NCI-H2227 (cell line): ENCODE data around the gene SCN10A.

Experiments
- DNase-seq: peaks from one replicate; lab custom pipeline; 2025; ENCODE audit not compliant: unreplicated experiment; lab: John Stamatoyannopoulos, UW

The SCN10A gene

DNA sequence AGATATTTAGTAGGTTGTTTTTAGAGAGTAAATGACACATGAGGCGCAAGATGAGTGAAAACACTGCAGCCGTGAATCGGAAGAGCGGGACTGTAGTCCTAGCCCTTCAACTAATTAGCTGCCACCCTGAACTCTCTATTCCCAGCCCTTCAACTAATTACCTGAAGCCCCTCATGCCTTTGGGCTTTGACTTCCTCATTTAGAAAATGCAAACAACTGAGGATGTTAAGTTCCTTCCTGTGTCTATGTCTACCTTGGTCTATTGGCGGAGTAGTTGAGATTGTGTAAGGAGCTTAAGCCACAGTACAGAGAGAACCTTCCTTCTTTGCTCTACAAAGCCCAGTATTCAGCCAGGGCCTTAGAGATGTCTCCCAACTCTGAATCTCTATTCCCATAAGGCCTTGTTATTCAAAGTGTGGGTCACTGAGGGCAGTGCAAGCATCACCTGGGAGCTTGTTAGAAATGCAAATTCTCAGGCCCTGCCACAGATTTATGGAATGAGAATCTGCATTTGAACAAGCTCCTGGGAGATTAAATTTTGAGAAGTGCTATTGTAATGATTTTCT, 94.7 kb downstream of the SCN10A start:
- no peak for DNase-seq

DNA sequence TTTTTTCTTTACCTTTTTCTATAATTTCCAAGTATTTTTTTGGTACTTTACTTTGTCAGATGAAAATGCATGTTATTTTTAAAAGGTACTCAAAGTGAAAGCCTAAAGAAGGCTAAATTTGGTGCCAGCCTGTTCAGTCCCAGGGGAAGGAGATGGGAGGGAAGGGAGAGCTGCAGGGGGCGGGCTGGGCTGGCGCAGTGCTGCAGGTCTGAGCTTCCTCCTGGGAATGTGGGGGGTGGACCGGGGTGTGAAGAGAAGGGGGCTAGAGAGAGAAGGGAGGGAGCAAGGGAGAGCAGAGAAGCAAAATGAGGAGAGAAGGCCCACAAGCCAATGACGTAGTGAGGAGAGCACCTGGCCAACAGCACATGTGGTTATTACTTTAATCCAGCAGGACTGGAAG, 95.6 kb downstream of the SCN10A start:
- no peak for DNase-seq

DNA sequence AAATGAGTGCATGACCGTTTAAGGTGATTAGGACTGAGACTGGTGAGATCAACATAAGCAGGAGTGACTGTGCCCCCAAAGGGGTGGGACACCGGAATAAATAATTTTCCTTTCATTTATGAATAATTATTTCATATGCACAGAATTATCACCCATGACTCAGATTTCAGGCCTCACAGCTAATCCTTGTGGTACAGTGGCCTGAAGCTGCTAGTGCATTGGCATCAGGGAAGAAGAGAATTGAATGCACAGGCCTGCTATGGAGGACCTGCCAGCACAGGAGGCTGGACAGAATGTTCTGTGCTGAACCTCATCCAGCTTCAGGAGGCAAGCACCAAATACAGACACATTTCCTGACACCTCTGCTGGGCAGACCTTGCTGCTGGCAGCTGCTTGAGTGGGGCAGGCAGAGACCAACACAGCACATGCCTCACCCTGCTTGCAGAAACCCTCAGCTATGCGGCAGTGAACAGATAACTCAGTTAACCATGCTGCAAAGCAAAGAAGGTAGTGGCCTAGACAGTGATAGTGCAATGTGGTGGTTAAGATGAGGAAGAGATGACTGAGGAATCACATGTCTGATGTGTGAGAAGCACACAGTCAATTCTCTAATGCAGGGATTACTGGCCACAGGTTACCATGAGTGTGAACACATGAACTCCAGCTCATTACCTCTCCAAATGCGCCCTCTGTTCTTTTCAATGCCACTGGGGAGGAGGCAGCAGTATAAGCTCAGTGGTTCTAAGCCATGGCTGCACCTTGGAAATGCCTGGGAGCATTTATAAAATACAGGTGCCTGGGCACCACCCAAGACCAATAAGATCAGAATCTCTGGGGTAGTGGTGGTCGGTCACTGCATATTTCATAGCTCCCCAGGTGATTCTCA, 98.4 kb downstream of the SCN10A start:
- DNase-seq, result no peak

DNA sequence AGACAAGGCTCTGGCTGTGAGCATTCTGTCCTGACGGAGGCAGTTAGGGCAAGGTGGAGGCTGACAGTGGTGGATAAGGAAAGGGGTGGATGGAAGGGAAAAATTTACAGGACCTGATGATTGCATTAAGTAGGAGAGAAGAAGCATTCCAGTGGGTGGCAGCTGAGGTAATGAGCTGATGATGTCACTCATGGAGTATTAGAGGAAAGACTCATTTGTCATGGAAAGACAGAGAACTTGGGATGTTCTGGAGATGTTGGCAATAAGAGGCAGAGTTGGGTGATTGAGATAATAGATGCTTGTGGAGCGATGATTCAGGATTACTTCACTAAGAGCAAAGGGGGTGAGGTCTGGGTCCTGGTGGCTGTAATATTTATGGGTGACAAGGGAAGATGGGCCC, 102.9 kb downstream of the SCN10A start:
- no peak for DNase-seq

DNA sequence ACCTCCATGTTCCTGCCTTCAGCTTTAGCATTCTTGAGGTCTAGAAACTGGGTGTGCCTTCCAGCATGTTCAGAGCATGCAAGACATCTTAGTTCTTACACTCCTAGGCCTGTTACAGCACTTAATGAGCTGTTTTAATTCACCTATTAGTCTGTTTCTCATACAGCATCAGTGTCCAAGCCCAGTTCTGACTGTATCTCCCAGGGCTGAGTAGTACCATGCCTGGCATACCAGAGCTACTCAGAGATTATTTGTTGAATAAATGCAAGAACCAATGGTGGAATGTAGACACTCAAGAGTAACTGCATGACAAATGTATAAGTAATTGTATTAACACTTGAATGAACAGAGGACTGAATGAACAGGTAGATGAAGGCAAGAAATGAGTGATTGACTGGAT, 104.7 kb downstream of the SCN10A start:
- no peak for DNase-seq

DNA sequence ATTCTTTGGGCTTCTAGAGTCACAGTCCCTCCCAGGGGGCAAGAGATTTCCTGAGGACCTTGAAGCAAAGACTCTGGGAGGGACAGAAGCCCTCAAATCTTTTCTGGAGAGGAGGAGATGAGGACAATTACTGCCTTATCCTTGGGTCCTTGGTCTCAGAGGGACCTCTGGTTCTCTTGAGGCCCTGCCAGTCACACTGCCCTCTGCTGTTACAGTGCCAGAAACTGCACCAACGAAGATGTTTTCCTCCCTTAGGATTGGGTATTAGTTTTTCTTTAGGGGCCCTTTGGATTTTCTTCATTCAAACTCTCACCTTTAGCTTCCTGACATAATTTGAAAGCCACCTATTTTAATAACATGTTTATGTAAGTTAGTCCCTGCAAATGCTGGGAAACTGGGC, 108.3 kb downstream of the SCN10A start:
- DNase-seq, result no peak

DNA sequence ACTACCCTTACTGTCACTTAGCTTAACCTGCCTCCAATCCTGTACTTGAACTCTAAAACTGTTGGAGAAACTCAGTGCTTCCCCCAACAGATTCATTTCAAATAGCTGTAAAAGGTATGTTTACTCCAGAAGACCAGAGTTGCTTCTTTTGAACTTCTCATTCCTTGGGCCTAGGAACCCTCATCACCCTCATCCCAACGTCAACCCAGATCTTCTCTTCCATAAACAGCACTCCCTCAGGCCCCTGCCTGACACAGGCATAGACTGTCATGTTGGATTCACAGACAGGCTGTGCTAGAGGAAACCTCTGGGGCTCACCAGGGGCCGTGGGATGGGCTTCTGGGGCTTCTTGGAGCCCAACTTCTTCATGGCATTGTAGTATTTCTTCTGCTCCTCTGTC, 109.1 kb downstream of the SCN10A start:
- no peak for DNase-seq

DNA sequence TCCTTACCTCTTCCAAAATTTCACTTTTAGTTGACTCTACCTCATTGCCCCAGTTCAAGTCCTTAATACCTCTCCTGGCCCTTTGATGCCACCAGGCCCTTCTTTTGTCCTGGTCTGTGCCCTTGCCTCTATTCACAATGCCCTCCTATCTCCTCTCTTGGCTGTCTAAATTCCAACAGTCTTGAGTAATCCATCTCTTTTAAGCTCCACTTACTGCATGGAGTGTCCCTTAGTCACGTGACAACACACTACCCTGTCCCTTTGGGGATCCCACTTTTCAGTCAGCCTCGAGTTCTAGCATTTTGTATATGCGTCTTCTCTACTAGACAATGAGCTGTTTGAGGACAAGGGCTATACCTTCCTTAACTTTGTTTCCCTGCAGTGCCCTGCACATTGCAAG, 113.8 kb downstream of the SCN10A start:
- DNase-seq, result no peak

DNA sequence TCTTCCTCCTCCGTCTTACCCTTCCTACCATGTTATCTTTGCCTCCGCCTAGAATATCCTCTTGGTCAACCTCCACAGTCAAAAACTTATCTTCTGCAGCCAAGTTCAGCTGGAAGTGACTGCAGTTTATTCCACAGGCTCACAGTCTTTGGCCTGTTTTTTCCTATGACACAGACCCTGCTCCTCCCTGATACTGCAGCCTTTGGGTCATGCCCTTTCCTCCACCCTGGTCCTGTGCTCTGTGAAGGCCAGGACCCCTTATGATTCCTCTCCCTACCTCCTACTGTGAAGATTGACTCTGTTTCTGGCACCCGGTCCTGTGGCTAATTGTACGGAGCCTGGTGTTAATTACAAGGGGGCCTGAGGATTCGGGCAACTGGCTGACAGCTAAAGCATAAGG, 117.3 kb downstream of the SCN10A start:
- DNase-seq, result no peak

DNA sequence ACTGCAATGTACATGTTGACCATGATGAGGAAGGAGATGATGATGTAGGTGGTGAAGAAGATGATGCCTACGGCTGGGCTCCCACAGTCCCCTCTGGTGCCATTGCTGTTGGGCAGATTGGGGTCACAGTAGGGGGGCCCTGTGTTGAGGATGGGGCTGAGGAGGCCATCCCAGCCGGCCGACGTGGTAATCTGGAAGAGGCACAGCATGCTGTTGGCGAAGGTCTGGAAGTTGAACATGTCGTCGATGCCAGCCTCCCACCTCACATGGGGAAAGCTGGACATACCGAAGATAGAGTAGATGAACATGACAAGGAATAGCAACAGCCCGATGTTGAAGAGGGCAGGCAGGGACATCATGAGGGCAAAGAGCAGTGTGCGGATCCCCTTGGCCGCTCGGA, 118.0 kb downstream of the SCN10A start:
- DNase-seq, result no peak

DNA sequence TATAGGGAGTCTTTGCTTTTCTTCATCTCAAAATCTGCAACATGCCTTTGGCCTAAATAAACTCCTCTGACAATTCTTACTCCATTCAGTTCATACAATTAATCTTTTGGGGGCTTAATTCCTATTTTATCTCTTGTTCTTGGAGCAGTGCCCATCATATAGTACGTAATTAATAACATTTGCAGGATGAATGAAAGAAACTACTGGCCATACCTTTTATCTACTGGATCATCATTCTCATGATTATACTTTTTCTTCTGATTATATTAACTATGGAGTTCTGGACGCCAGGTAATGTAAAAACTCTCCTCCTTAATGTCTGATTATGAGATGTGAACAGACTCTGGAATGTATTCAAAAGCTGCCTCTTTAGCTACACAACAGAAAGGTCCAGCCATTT, 120.0 kb downstream of the SCN10A start:
- DNase-seq, result no peak

DNA sequence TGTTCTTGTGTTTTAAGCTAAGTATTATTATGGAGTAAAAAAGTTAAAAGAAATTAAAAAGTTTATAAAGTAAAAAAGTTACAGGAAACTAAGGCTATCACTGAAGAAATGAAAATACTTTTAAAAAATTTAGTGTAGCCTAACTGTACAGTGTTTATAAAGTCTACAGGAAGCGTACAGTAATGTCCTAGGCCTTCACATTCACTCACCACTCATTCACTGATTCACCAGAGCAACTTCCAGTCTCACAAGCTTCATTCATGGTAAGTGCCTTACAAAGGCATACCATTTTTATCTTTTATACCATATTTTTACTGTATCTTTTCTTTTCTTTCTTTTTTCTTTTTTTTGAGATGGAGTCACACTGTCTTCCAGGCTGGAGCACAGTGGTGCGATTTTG, 125.8 kb downstream of the SCN10A start:
- DNase-seq, result no peak

DNA sequence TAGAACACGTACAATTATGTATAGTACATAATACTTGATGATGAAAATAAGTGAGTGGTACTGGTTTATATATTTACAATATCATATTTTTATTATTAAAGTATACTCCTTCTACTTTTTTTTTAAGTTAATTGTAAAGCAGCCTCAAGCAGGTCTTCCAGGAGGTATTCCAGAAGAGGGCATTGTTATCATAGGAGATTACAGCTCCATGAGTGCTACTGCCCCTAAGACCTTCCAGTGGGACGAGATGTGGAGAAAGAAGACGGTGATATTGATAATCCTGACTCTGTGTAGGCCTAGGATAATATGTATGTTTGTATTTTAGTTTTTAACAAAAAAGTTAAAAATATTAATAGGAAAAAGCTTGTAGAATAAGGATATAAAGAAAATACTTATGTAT, 126.2 kb downstream of the SCN10A start:
- no peak for DNase-seq

DNA sequence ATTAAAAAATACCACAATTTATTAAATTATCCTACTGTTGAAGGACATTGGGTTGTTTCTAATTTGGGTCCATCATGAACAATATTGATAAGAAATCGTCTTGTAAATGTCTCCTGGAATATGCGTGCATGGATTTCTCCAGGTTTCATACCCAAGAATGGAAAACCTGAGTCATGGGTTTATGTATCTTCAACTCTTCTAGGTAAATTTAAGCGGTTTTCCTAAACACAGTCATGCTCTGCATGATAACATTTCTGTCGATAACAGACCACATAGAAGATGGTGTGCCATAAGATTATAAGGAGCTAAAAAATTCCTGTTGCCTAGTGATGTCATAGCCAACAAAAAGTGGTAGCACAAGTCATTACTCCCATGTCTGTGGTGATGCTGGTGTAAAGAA, 126.7 kb downstream of the SCN10A start:
- DNase-seq, result no peak

DNA sequence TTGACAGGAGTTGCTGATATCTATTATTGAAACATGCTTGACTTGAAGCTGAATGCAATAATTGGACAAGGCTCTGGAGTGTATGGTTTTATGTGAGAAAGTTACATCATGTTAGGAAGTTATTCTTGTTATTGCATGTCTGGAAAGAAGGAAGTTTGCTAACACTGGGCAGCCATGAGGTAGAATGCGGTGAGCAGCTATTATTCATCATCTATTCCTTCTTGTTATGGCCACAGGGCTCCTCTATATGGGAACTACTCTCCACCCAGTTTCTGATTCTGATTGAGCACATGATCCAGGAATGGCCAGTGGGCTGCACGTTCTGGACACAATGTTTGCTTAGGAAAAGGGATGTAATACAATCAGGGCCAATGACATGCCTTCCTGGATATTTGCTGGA, 128.7 kb downstream of the SCN10A start:
- DNase-seq, result no peak

DNA sequence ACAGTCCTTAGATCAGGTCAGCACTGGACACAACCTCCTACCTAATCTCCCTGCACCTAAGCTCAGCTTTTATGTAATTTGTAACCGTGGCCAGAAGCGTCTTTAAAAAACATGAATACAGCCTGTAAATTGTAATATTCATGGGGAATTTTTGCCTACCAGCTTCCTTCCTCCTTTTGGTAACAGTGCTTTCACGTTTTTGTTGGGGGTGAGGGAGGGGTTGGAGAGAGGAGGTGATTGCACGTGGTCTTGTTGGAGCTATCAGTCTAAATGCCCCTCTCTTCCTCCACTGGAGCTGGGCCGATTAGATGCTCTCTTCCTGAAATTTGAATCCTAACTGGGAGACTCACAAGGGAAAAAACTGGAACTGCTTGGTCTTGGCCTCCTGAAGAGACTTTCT, 131.5 kb downstream of the SCN10A start:
- no peak for DNase-seq

DNA sequence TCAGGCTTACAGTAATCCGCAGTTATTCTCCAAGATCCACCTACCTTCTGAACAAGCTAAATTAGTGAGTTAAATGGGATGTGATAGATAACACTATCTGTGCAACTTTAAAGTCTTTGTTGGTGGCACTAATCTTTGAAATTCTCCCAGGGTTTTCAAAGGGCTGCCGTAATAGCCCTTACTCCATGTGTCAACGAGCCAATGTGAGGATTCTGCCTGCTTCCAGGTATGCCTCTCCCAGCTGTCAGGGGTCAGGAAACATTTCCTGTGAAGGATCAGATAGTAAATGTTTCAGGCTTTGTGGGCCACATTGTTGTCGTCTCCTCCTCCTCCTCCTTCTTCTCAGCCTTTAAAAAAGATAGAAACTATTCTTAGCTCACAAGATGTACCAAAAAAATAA, 146.3 kb downstream of the SCN10A start:
- no peak for DNase-seq

DNA sequence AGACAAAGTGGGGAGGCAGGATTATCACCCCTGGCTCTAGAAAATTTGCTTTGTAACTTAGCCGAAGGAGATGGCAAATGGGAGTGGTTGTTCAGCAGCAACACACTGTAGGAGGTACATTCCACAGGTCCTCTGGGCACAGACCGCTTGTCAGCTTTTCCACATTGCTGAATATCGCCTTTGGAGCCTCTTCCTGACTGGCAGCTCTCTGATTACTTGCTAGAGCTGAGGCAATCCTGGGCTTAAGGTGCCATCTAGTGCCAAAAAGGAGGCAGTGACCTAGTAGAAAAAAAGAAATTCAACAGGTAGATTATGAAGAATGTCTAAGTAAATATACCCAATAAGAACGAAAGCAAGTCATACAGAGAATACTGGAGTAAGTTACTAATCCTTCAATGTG, 153.5 kb downstream of the SCN10A start:
- DNase-seq, result peak; percentile 15

DNA sequence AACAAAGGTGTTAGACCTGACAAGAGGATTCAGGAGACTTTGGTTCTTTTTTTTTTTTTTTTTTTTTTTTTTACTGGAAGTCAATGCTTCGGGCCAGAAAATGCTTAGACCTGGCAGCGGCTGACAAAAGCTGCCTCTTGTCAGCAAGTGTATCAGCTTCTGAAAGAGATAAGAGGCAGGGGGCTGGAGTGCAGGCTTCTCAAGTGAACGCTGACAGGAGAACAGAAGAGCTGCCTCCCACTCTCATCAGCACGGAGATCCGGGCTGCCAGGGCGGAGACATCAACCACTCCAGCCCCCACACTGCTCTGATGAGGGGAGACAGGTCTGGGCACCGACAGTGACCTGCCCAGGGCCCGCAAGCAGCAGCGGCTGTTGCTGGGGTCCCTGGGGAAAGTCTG, 157.2 kb downstream of the SCN10A start:
- peak; percentile 12 for DNase-seq

DNA sequence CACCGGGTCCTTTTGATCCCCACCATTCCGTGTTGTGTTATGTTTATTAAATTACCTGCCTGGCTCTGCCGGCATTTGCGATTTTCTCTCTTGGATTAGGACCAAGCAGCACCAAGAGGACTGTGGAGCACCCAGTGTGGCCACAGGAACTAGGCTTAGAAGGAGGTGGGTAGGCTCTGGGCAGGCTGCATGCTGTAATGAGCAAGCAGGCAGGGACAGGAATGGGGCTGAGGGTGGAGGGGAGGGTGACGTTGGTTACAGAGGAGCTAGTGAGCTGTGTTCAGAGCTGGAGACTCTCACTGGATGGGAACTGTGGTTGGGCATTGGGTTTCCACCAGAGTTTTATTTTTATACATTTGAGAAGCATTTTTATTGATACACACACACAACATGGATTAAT, 158.6 kb downstream of the SCN10A start:
- no peak for DNase-seq

DNA sequence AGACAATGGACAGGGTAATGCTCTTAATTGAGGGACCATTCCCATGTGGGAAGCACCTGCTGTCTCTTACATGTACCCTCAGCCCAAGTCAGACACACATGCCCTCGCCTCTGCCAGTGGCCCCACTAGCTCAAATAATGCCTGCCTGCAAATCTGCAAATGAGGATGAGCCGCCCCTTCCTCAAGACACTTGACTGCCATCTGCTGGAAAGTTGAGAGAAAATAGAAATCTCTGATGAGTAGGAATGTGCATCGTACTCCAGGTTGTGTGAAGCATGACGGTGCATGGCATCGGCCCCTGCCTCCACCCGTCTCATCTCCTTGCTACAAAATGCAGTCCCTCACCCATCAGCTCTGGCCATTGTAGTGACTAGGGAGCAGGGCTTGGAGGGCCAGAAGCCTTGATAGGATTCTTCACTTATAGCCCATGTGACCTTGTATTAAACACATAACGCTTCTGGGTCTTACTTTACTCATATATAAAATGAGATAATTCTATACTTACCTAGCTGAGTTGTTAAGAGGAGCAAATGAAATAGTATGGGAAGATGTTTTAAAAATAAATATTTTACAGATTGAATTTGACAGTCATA, 160.2 kb downstream of the SCN10A start:
- peak; percentile 73 for DNase-seq

DNA sequence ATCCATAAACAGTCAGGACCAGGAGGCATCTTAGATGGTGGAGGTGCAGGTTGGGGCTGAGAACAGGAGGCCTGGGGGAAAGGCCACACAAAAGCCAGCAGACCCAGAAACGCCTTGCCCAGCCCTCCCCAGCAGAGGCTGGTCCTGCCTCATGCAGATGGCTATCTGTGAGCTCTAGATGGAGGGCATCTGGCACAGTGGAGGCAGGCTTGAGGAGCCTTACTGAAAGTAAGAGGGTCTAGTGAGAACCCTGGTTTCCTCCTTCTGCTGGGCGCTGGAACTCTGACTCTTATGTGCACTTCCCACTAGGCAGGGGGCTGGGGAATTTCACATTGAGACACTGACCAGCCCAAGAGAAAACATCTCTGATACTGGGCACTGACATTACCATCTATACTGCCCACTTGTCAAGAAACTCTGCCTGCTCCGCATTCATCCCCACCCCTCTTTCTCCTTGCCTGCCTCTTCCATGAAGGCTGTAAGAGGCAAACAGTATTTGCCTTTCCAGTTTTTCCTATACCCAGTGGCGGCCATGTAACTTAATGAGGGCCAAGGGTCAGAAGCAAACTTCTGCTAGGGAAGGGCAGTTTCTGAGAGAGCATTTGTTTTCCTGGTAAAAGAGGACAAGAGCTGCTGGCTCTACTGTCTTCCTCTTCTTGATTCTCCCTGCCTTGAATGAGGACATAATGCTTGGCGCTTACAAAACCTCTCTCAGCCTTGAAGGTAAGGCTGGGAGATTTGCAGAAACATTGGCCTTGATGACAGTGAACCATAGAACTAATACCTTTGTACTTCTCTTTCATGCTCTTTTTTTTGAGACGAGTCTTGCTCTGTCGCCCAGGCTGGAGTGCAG, 162.1 kb downstream of the SCN10A start:
- DNase-seq, result no peak
